NCI-H345 treated with DMSO at 0.1 percent for 48 hours (cell line): ENCODE measurements around the gene C1QTNF6.

Experiments used
- DNase-seq: peaks from one replicate; lab custom pipeline; 2025; ENCODE audit not compliant: unreplicated experiment; lab: John Stamatoyannopoulos, UW

C1QTNF6 gene

DNA sequence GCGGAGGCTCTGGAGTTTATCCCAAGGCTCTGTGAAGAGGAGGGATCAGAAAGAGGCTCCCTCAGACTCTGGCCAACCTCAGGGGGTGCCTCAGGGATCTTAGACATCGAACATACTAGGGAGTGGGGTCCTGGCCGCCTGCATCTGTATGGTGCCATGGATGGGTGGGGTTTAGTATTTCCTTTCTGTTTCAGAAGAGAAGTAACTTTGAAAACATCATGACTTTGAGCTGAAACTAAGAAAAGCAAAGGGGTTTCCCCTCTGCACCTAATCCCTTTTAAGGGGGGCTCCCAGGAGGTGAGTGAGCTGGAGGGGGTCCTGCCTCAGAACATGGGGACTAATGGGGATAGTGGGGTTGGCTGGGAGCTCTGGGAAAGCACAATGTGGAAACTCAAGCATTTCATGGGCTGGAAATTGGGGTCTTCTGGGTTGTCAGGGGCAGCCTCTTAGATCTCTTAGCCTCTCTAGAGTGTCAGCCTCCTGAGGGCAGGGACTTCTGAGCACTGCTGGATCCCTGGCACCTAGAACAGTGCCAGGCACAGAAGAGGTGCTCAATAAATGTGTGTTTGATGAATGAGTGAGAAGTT lies 36.0 kb upstream of the C1QTNF6 start:
- no peak for DNase-seq

DNA sequence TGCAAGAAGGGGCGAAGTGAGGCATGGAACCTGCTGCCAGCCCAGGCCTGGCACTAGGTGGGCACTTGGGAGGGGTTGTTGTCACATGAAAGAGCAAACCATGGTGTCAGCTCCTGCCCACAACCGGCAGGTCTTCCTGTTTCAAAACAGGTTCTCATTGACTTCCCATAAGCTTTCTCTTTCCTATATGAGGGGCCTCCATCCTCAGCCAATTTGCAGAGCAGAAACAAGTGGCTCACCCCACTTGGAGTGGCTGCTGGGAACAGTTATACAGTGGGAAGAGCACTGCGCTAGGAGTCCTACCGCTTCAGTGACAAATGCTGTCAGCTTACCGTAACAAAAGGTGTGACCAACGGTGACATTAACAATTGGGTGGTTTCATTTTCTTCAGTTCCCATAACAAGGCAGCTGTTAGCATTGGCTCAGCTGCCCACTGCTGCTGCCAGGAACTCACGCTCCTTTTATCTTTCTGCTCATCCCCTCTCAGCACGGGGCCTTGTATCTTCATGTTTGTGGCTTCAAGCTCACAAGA lies 34.5 kb upstream of the C1QTNF6 start:
- DNase-seq: no peak

DNA sequence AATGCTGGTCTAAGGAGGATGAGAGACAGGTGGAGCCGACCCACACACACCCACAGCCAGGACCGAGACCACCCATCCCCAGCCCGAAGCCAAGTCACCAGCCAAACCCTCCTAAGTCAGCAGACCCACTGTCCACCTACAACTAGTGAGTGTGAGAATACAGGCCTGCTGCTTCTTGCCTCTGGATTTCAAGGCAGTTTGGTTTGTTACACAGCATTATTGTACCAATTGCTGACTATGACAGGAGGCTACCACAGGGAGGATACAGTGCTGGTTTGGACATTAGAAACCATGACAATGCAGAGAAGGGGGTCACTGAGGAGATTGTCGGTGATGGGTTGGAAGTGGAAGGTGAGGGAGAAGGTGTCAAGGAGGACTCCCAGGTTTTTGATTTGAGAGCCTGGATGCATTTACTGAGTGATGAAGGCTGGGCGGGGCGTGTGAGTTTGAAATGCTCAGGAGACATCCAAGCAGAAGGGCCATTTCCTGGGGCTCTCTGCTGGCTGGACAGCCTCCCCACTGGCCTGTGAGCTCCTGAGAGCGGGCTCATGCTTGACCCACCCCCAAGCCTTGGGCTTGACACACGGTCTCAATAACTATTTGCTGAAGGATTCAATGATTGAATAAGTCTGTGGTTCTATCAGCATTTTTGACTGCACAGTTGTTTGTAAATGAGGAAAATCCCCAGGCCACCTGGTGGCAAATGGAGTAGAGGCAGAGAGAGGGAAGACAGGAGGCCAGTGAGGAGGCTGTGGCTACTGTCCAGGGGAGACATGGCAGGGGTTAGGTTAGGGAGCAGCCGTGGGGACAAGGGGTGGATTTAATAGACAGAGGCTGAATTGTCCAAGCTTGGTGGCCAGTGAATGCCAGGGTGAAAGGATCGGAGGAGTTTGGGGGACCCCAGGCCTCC lies 33.6 kb upstream of the C1QTNF6 start:
- DNase-seq: no peak

DNA sequence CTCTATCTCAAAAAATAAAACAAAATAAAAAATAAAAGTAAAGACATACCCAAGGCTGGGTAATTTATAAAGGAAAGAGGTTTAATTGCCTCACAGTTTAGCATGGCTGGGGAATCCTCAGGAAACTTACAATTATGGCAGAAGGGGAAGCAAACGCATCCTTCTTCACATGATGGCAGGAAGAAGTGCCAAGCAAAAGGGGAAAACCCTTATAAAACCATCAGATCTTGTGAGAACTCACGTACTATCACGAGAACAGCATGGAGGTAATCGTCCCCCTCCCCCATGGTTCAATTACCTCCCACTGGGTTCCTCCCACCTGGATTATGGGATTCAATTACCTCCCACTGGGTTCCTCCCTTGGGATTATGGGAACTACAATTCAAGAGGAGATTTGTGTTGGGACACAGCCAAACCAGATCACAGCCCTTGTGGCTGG lies 32.5 kb upstream of the C1QTNF6 start:
- no peak for DNase-seq

DNA sequence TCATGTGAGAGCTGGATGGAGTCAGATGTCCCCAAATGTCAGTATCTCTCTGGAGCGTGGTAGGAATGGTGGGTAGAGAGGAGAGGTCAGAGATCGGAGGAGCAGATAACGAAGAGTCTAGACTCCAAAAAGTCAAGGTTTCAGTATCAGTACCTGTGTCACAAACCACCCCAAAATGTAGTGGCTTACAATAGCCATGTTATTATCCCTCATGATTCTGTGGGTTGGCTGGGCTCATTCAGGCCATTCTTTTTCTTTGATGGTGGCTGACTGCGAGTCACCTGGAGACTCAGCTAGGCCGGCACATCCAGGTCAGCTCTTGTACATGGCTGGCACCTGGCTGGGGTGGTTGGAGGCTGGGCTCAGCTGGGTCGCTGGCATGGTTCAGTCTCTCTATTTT lies 31.5 kb upstream of the C1QTNF6 start:
- no peak for DNase-seq

DNA sequence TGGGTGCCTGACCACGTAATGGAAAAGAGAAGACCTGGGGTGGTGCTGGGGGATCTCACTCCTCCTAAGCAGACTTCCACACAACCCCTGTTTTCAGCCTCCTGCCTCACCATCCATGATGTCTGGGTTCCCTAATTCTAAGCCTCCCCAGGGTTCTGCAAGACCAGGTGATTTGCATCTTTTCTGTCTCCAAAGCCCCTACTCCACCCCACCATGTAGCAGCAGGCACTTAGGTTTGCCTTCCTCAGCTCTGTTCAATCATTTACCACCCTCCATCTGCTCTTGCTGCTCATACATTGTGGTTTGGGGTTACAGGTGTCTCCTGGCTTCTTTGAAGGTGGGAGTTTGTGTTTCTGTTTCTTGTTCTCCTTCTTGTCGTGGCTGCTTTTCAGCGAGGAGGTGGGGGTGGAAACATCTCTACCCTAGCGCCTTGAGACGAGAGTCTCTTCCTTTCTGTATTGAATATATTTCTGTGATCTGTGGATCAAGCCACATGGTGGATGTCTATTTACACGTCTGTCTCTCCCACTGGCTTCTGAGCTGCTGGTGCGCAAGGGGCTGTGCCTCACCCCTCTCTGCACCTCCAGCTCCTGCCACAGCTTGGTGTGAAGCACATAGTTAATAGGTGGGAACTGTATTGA lies 30.8 kb upstream of the C1QTNF6 start:
- no peak for DNase-seq

DNA sequence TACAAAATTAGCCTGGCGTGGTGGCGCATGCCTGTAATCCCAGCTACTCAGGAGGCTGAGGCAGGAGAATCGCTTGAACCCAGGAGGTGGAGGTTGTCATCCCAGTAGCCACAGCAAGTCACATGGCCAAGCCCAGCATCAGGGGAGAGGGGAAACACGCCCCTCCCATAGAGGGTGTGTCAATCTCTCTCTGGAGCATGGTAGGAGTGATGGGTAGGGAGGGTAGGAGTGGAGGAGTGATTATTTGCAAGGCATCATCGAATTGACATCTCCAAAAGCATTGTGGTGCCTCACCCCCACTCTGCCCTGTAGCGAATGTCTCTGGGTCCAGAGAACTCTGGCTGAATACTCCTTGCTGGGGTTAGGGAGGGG lies 30.3 kb upstream of the C1QTNF6 start:
- DNase-seq: no peak

DNA sequence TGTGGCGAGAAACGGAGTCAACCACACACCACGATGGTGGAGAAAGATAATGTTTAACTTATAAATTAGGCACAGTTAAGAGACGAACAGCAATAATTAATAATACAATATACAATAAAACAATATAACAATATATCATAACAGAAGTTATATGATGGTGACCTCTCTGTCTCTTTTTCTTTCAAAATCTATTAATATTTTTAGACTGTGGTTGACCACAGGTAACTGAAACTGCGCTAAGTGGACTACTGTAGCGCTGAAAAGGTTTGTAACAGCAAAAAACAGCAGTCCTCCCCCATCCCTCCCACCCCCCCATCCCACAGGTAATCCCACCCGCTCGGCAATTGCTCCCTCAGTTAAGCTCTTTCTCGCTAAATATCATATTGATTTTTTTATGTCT lies 27.8 kb upstream of the C1QTNF6 start:
- no peak for DNase-seq

DNA sequence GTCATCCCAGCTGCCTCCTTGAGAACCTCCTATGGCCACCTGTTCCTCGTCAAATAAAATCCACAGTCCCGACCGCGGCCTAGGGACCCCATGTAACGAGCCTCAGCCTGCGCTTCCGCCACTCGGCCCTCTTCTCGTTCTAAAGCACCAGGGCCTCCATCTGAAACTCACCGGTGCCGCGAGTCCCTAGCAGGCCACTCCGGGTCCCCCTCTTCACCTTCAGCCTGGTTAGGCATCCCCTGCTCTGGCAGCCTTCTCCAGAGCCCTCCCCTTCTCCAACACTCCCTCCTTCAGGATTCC lies 26.6 kb upstream of the C1QTNF6 start:
- DNase-seq: no peak

DNA sequence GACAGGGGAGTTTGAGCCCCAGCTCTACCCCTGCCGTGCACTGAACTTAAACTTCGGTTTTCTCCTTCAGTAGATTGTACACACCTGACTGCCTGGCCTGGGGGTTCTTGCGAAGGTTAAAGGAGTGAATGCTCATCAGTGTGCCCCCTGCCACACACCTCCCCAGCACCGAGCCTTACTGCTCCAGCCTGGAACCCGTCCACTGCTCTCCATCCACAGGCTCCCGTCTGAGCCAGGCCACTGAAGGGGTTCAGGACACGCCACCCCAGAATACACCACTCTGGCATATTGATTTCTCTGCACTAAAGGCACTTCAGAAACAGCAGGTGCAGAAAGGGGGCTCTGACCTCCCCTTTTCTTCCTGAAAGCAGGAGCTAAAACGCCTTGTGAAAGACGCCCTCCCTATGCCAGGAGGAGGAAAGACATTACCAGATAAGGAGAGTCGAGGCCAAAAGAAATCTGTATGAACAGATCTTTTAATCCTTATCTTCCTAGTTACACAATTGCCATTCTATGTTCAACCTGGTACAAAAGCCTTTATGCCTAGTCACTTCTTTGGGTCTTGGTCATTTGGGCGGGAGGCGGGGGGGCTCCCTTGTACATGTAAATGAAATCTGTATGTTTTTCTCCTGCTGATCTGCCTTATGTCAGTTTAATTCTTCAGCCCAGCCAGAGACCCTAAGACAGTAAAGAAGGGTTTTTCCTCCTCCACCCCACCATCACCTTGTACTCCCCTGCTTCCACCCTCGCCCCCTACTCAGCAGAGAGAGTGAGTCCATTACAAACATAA lies 26.1 kb upstream of the C1QTNF6 start:
- DNase-seq: no peak

DNA sequence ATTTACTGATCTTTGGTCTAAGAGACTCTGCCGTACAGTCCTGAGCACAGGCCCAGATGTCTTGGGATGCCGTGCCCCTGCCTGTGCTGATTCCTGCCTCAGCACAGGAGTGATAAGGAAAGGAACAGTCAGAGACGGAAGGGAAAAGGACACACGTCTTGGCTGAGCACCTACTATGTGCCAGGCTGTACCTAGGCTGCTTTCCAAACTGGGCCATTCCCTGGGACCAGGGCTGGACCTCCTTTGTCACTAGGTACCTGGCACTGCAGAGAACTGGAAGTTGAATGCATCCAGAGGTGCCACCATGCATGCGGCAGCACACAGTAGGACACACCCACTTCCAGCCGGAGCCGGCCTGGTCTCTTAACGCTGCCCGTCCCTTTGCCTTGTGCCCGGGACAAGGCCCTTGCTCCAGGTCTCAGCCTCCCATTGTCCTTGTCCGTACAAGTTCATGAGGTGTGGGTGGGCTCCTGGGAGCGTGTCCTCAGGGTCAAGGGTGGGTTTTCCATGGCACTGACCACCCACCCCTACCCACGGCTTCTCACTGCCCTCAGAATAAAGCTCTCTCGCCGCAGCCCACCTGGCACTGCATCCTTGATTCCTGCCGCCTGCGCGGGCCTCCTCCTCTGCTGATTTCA lies 25.3 kb upstream of the C1QTNF6 start:
- no peak for DNase-seq

DNA sequence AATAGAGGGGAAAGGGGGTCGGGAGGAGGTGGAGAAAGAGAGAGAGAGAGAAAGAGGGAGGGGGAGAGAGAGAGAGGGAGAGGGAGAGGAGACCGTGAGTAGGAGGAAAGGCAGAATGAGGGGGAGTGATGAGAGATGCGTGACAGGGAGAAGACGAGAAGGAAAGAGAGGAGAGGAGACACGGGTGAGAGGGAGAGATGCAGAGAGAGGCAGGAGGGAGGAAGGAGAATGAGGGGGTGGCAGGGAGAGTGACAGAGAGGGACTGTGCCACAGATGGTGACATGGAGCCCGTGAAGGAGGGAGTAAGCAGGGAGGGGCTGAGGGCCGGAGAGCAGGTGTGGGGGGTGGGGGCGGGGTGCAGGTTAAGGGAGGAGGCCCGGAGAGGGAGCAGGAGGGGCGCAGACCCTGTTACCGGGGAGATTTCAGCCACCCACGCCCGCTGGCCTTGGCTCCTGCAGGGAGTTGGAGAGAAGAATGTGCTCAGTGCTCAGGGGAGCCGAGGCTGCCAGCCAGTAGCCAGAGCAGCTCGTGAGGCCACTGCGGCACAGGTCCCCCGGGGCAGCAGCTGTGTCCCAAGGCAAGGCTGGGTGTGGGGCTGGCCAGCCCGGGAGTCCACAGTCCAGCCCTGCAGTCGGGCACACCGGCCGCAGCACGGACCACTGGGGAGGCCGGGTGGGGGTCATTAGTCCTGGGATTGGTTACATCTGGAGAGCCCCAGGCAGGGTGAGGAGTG lies 24.3 kb upstream of the C1QTNF6 start, which contains the start of gene SSTR3:
SSTR3 (minus strand) TSS at position 304 of the 733 bp plus-strand sequence. CDS start 4,674 bp downstream, outside the sequence.
- no peak for DNase-seq

DNA sequence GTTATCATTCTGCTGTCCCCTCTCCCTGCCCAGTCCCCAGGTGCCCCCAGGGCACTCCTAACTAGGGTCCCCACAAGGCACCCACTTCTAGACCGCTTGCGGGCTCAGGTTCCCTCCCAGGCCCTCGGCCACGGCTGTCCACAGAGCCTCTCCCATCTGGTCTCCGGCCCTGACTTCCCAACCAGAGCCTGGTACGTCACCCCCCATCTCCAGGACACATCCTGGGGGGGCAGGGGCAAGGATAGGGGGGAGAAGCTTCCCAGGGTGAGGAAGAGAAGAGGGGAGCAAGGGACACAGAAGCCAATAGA lies 23.8 kb upstream of the C1QTNF6 start:
- DNase-seq: no peak

DNA sequence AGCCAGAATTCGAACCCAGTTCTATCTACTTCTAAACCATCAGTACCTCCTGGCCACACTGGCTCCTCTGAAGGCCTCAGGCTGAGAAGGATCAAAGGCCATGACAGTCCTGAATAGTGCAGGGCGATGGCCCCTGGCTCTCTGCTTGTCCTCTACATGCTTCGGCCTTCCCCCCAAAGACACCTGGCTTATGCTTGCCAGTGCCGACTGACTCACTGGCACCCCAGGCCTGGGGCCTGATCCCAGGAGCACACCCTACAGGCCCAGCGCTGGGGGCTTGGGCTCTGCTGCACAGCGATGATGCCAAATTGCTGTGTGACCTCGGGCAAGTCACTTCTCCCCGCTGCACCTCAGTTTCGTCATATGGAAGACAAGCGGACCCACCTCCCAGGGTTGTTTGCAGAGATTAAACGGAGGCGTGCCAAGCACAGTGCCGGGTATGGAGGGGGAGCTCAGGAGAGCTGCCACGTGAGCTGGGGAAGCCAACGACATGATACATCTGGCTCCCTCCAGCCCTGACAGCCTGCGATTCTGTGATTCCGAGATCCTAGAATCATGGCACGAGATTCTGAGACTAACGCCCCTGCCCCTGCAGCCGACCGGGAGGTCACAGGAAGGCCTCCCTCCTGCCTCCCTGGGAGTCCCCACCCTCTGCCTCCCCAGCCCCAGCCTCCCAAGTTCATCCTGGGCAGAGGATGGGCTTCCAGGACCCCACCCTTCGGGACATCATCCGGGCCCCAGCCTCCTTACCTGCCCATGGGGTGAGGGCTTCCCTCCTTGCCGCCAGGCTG lies 23.2 kb upstream of the C1QTNF6 start:
- DNase-seq: no peak

DNA sequence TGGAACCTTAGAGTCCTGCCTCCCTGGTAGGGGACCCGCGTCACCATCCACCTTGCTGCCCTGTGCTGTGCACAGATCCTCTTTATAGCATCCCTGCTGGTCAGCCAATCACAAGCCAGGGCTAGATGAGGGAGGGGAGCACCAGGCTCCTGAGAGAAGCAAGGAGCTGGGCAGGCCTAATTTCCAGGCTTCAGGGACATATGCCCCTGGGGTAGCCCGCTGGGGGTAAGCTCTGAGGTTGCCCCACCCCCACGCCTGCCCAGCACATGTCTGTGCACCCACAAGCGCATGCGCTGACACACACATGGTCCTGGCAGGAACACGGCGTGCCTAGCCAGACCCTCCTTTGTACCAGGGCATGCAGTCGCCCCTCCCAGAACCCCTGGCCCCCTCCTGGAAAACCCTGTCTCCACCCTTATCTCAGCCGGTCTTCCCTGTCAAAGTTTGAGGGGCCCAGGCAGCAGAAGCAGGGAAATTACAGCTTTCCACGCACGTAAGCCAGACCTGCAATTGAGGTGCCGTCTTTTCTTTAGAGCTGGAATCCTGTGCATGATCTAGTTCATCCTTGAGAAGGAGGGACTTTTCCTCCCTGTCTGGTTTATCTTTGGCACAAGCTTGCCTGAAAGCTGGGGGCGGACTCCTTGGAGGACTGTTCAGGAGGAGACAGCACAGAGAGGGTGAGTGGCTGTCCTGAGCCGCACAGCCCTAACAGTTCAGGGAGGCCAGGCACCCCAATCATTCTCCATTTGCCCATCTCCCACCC lies 22.2 kb upstream of the C1QTNF6 start:
- DNase-seq: no peak

DNA sequence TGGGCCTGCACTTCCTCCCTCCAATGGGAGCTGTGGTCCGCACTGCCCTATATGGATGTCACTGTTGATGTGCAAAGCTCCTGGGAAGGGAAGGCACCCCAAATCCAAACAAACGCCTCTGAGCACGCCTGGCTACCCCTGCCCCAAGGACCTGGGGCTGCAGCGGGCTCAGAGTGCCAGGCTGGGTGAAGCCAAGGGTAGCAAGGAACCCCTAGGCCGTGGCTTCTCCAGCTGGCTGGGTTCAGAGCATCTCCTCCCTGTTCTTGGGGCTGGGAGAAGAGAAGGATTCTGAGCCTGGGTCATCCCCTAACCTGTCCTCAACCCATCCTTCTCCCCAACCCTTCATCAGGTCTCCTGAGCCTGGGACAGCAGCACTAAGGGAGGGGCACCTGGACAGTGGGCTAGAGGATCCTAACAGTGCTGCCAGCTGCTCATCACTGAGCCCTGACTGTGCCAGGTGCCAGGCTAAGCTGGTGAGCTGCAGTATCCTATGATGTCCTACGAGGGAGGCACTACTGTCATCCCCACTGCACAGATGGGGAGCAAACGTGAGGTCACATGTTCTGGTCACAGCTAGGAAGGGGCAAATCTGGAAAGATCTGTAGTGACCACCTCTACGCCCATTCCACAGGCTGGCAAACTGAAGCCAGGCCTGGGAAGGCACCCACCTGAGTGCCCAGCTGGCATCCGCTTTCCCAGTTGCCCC lies 21.2 kb upstream of the C1QTNF6 start:
- no peak for DNase-seq

DNA sequence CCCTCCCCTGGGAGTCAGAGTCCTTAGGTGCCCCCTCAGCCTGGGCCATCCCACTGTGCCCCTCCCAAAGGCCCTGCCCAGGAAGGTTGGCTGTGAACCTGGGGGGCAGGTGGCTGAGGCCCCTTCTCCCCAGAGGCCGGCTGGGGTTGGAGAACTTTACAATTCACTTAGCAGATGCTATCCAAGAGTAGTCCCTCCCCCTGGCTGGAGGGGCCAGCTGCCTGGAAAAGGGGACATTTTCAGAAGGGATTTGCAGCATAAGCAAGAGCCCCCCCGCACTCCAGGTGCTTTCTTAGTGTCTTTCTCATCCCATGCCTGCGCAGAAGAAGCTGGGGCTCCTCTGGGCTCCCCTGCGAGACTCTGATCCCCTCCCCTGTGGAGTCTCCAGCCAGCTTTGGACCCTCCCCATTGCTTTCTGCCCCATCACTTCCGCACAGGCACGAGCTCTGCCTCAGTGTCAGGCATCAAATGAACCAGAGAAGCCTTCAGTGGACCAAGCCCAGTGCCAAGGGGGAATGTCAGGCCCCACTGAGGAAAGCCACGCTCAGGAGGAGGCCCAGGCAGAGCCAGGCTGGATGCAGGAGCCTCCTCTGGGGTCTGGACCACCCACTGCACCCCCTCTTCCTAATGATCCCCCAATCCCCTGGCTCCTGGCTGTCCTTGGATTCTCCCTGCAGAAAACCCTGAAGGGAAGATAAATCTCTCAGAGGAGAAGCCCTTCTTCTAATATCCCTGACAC lies 20.5 kb upstream of the C1QTNF6 start:
- DNase-seq: no peak
